ENCODE data around the gene MAML3.

The MAML3 gene

GRCh38 chr4:140056015-140056414 is 98.0 kb downstream of the MAML3 start:
- no peak overlapping the region for H3K4me3 ChIP-seq (replicated peaks; ENCODE audit: low read depth, low read length)
- TF ChIP-seq CTCF (IDR thresholded peaks at IDR 0.05; ENCODE audit: low read depth, low read length, missing control alignments), result no peak
- no peak for DNase-seq (ENCODE audit: extremely low read depth, low read depth)

- TF ChIP-seq CTCF (IDR thresholded peaks at IDR 0.05; ENCODE audit: low read depth, low read length, missing control alignments), result no peak
- DNase-seq (ENCODE audit: extremely low read depth, low read depth), result no peak
- H3K4me3 ChIP-seq (replicated peaks; ENCODE audit: low read depth, low read length), result no peak overlapping the region
Observed at GRCh38 chr4:140054861-140055260, 99.1 kb downstream of the MAML3 start.

GRCh38 chr4:140053185-140053584 is 100.8 kb downstream of the MAML3 start:
- no peak overlapping the region for H3K4me3 ChIP-seq (replicated peaks; ENCODE audit: low read depth, low read length)
- no peak for TF ChIP-seq CTCF (IDR thresholded peaks at IDR 0.05; ENCODE audit: low read depth, low read length, missing control alignments)
- DNase-seq (ENCODE audit: extremely low read depth, low read depth), result no peak

DNA sequence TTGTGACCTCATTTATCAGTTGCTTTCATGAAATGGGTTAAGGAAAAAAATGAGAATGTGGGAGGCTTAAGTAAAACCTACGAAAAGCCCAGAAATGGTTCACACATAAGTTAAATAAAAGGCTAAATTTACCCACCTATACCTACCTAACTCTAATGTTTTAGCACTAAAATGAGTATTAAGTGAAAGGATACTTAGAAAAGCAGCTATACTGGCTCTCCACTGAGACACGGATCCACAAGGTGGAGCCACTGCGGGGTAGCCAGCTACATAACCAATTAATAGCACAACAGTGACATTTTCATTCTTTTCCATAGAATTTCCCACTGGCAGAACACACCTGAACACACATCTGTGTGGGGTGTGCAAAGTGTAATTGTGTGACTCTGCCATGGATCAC is 101.9 kb downstream of the MAML3 start:
- peak; percentile 57 for TF ChIP-seq CTCF (IDR thresholded peaks at IDR 0.05; ENCODE audit: low read depth, low read length, missing control alignments)
- H3K4me3 ChIP-seq (replicated peaks; ENCODE audit: low read depth, low read length), result no peak overlapping the region
- DNase-seq (ENCODE audit: extremely low read depth, low read depth), result no peak

DNA sequence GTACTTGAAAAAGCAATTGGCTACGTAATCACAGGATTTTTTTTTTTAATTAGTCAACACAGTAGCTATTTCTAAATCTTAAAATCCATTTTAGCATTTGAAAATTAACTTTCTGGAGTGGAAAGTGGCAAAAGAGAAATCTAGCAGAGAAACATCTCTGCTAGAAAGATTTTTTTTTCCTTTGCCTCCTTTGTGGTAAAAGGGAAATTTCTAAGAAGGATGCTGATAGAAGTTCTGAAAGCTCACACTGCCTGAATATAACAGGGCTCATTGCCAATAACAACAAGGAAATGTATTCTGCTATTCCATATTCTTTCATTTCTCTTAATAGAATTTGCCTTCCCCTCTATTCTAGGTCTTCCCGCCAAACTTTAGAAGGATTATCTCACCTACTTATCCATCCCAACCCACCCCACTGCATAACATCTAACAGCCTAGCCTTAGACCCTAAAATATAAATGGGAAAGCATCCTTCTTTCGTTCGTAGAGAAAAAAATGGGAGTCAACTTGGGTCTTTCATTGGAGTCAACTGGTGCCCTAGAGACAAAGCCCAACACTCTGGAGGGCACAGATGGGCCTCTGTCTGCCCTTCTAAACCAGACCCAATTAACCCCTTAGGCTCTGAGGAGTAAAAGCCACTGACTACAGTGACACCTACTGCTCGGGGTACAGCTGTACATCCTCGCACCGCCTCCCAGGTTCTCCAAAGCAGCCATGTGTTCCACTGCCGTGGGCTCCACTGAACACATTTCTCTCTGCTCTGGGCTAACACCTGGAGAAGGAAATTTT is 103.9 kb downstream of the MAML3 start:
- no peak for DNase-seq (ENCODE audit: extremely low read depth, low read depth)
- peak; percentile 43 for TF ChIP-seq CTCF (IDR thresholded peaks at IDR 0.05; ENCODE audit: low read depth, low read length, missing control alignments)
- no peak overlapping the region for H3K4me3 ChIP-seq (replicated peaks; ENCODE audit: low read depth, low read length)

- no peak for DNase-seq (ENCODE audit: extremely low read depth, low read depth)
- H3K4me3 ChIP-seq (replicated peaks; ENCODE audit: low read depth, low read length), result peak overlapping the region; percentile 31
- peak; percentile 10 for TF ChIP-seq CTCF (IDR thresholded peaks at IDR 0.05; ENCODE audit: low read depth, low read length, missing control alignments)
Observed at GRCh38 chr4:140049024-140049848, 104.7 kb downstream of the MAML3 start.

All from HFF-Myc (cell line).